Right lobe of liver (tissue), 6 donors: Measurements from ENCODE around the gene LPCAT1. TPM values are rescaled to one million over a fixed set of nuclear protein-coding genes. Genes with fewer than 3 reads are reported as not detected.
A peak's percentile ranks its signal among the peaks of the same experiment; 100 is the strongest.

Experiments used
- ATAC-seq, 4 donors: fragments of 200-7000 bp; cut with Tn5 transposase; one replicate each; pipeline ENCODE4 v1.9.1; 2020; ENCODE audit warnings: mild to moderate bottlenecking in 4 of 4, moderate library complexity in 4 of 4
- DNase-seq, 3 donors: peaks; one replicate each; pipeline ENCODE4 v3.0.0-alpha.2; 2020
- H3K27ac ChIP-seq, 3 donors: fragments of 200-600 bp; one replicate each; pipeline ENCODE4 v1.8.0; 2022
- H3K27me3 ChIP-seq, 2 donors: fragments of 200-600 bp; one replicate each; pipeline ENCODE4 v1.8.0; 2022
- H3K36me3 ChIP-seq, 4 donors: fragments of 200-600 bp; sonication (generic) in 1 of 4; one replicate each; pipeline versions ENCODE4 v1.5.1 to v1.8.0; 2017 to 2022; ENCODE audit warnings: control low read depth in 1 of 4
- H3K4me1 ChIP-seq, 4 donors: fragments of 200-600 bp; sonication (generic) in 1 of 4; one replicate each; pipeline versions ENCODE4 v1.5.1 to v1.8.0; 2017 to 2022; ENCODE audit warnings: control low read depth in 1 of 4
- H3K4me3 ChIP-seq, 3 donors: fragments of 200-600 bp; one replicate each; pipeline ENCODE4 v1.8.0; 2022
- H3K9me3 ChIP-seq, 4 donors: fragments of 200-600 bp; sonication (generic) in 1 of 4; one replicate each; pipeline versions ENCODE4 v1.5.1 to v1.8.0; 2017 to 2022; ENCODE audit warnings: control low read depth in 1 of 4
- CTCF ChIP-seq, 4 donors: fragments of 200-600 bp in 3 of 4; fragments of 450-650 bp in 1 of 4; IDR thresholded peaks; one replicate each; pipeline versions ENCODE4 v1.5.1 to v1.8.0; 2016 to 2022; ENCODE audit warnings: antibody characterized with exemption in 4 of 4, mild to moderate bottlenecking in 2 of 4
- POLR2A ChIP-seq: fragments of 450-650 bp; IDR thresholded peaks from one replicate; pipeline ENCODE4 v1.6.1; 2017; ENCODE audit warnings: antibody characterized with exemption, mild to moderate bottlenecking
- whole genome bisulfite sequencing: methylation state at CpG from one replicate; pipeline ENCODE4 v1.1.6; 2018; ENCODE audit warnings: low coverage, low lambda C conversion rate; ENCODE audit not compliant: insufficient coverage; ENCODE audit errors: missing lambda C conversion rate; 5-methylcytosine and 5-hydroxymethylcytosine counted together
- intact Hi-C, 2 donors: fragments of 100-400 bp; cut with DNase I; formaldehyde crosslinking; loops; one replicate each; pipeline versions ENCODE4 v1.11.2 to v1.14.1; 2022
- total RNA-seq, 6 experiments: library from RNA; depleted of rRNA in 2 of 6; stranded (reverse); fragments of >200 nt in 2 of 6; fragmentation: NEBNext Ultra II Directional in 3 of 6; extraction: Animal tissue kit (Norgen Biotek cat#: 25700) in 3 of 6; gene quantifications; one replicate each; pipeline versions ENCODE4 v1.1.0 to v1.2.4, GENCODE V29; 2016 to 2023
- donor health status: DM: no; HTN: yes; CAD: no.
- donor health status: DM: no; HTN: no; CAD: no.
- donor health status: DM: no; HTN: no; CAD: no.
- donor health status: DM: no; HTN: yes; CAD: no.
- donor health status: DM: no; HTN: yes; CAD: no.

The LPCAT1 gene
- total RNA-seq, 6 experiments from 2014 or later: 6.9 to 38.6 (median 13.1) TPM

- intact Hi-C loops: no loop called here
- DNase-seq: peak; percentile 19 to 45 (median 45)
- Histone ChIP-seq H3K4me3 (no peak overlapping the region), H3K27me3 (no peaks in the 10 kb centered on the region), H3K9me3 (no peaks in the 10 kb centered on the region), H3K4me1 (no peaks in the 10 kb centered on the region), H3K27ac (no peak overlapping the region), H3K36me3 (peaks cover 0 to 1% (median 0%) of the 10 kb centered on the region in 4 donors)
- WGBS: 69% methylated on average over 8 of the region's 30 CpGs
- ATAC-seq: no peak
- no peak for TF ChIP-seq POLR2A
- TF ChIP-seq CTCF (IDR thresholded peaks at IDR 0.05): no peak
Measured at GRCh38 chr5:1514027-1514818, 9.5 kb downstream of the LPCAT1 start.

GRCh38 chr5:1513326-1514026 lies 10.3 kb downstream of the LPCAT1 start:
- WGBS: 41% methylated on average over 20 of the region's 26 CpGs
- intact Hi-C loops: no loop called here
- Histone ChIP-seq H3K36me3 (no peaks in the 10 kb centered on the region), H3K27me3 (no peaks in the 10 kb centered on the region), H3K4me1 (no peaks in the 10 kb centered on the region), H3K27ac (no peak overlapping the region), H3K9me3 (no peaks in the 10 kb centered on the region), H3K4me3 (no peak overlapping the region)
- TF ChIP-seq POLR2A (no peak), CTCF (IDR thresholded peaks at IDR 0.05) (no peak)
- DNase-seq: peak; percentile 12 to 56 (median 47)
- ATAC-seq: no peak

GRCh38 chr5:1512541-1513291 lies 11.0 kb downstream of the LPCAT1 start:
- WGBS: 100% methylated on average over 2 of the region's 25 CpGs
- Histone ChIP-seq H3K36me3 (no peaks in the 10 kb centered on the region), H3K9me3 (no peaks in the 10 kb centered on the region), H3K4me3 (no peak overlapping the region), H3K4me1 (no peaks in the 10 kb centered on the region), H3K27me3 (no peaks in the 10 kb centered on the region), H3K27ac (no peak overlapping the region)
- TF ChIP-seq CTCF (IDR thresholded peaks at IDR 0.05) (no peak), POLR2A (no peak)
- peak in 2 of 3 donors; percentile 19 to 38 for DNase-seq
- no peak for ATAC-seq
- intact Hi-C loops: no loop called here

GRCh38 chr5:1511651-1512540 lies 11.9 kb downstream of the LPCAT1 start:
- peak in 2 of 4 donors; percentile 15 to 31 for ATAC-seq

More at GRCh38 chr5:1511651-1512540, 11.9 kb downstream of the LPCAT1 start:
- DNase-seq: peak; percentile 21 to 49 (median 44)
- Histone ChIP-seq H3K27ac (no peak overlapping the region), H3K27me3 (no peaks in the 10 kb centered on the region), H3K9me3 (no peaks in the 10 kb centered on the region), H3K4me3 (no peak overlapping the region), H3K36me3 (no peaks in the 10 kb centered on the region), H3K4me1 (no peaks in the 10 kb centered on the region)
- TF ChIP-seq CTCF (IDR thresholded peaks at IDR 0.05) (peak in 2 of 4 donors; percentile 16 to 27), POLR2A (no peak)
- intact Hi-C loops: no loop called here
- no CpG with 5 or more reads among the region's 21 CpGs for WGBS
